Thyroid gland (tissue), 4 donors: ENCODE data around the gene PLAC9. TPM values are rescaled to one million over a fixed set of nuclear protein-coding genes. Genes with fewer than 3 reads are reported as not detected.
A peak's percentile ranks its signal among the peaks of the same experiment; 100 is the strongest.
"Not testable (repeated sequence)": the region's sequence is repeated elsewhere in the genome, so short reads cannot be mapped to it uniquely, and the experiment has no call there.

ENCODE experiments used
- DNase-seq, 2 donors: peaks; one replicate each; pipeline ENCODE4 v3.0.0-alpha.2; 2019
- H3K27ac ChIP-seq, 3 donors: fragments of 200-600 bp; sonication (generic); 1 replicate in 2 of 3; 2 replicates in 1 of 3; pipeline ENCODE4 v1.5.1; 2016 to 2019; ENCODE audit warnings: mild to moderate bottlenecking in 1 of 3, moderate library complexity in 1 of 3
- H3K27me3 ChIP-seq: fragments of 200-600 bp; sonication (generic); one replicate; pipeline ENCODE4 v1.5.1; 2019
- H3K36me3 ChIP-seq, 2 donors: fragments of 200-600 bp; sonication (generic); one replicate each; pipeline ENCODE4 v1.5.1; 2016 to 2019
- H3K4me1 ChIP-seq, 2 donors: fragments of 200-600 bp; sonication (generic); one replicate each; pipeline ENCODE4 v1.5.1; 2017 to 2019
- H3K4me3 ChIP-seq, 3 donors: fragments of 200-600 bp; sonication (generic); replicated peaks in 1 of 3; 1 replicate in 2 of 3; 2 replicates in 1 of 3; pipeline ENCODE4 v1.5.1; 2016; ENCODE audit warnings: mild to moderate bottlenecking in 1 of 3
- H3K9me3 ChIP-seq: fragments of 200-600 bp; sonication (generic); one replicate; pipeline ENCODE4 v1.5.1; 2017
- CTCF ChIP-seq, 6 experiments: fragments of 200-600 bp in 3 of 6; fragments of 450-650 bp in 3 of 6; sonication (generic) in 3 of 6; IDR thresholded peaks; one replicate each; pipeline ENCODE4 v1.5.1; 2016 to 2019; ENCODE audit warnings: antibody characterized with exemption in 6 of 6, mild to moderate bottlenecking in 2 of 6, inconsistent platforms in 1 of 6, moderate library complexity in 1 of 6
- POLR2A ChIP-seq, 2 donors: fragments of 450-650 bp; IDR thresholded peaks; one replicate each; pipeline ENCODE4 v1.6.1; 2017; ENCODE audit warnings: antibody characterized with exemption in 2 of 2, mild to moderate bottlenecking in 2 of 2, moderate library complexity in 1 of 2
- WGBS, 2 donors: methylation state at CpG; one replicate each; pipeline ENCODE4 v1.1.5; 2017; 5-methylcytosine and 5-hydroxymethylcytosine counted together
- intact Hi-C: fragments of 100-400 bp; cut with DNase I; formaldehyde crosslinking; loops from one replicate; pipeline ENCODE4 v1.15.1; 2023
- total RNA-seq, 4 donors: library from RNA; depleted of rRNA; stranded (reverse); fragments of >200 nt; gene quantifications; one replicate each; pipeline ENCODE4 v1.2.3, GENCODE V29; 2016

PLAC9 gene
- total RNA-seq, 4 donors from 2014 or later: 5.5 to 65.6 (median 33.6) TPM

DNA sequence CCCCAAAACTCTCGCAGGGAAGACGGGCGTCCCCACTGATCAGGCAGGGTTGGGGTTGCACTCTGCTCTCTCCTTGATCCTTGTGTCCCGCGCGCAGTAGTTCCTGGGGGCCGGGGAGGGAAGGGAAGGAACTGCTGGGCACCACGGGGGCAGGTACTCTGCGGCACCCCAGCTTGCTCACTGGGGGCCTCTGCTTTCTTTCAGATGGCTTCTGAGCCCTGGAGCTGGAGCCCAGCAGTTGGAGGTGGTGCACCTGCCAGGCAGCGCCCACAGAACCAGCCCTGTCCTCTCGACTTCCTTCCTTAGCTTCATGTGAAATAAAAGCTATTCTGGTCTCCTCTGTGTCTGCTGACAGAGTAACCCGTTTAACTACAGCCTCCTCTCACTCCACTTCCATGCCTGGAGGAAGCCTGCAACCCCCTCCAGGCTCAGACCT is 12.2 kb downstream of the PLAC9 start:
- intact Hi-C loops: loop anchor here (5.0 to 10.0 kb wide), 2 partner anchors 78 to 770 kb away; no protein-coding TSS in a partner anchor
- 20 to 23% methylated on average over 8 to 10 of the region's 12 CpGs for WGBS, 2 donors
- Histone ChIP-seq H3K4me1 (peaks cover 10 to 12% of the 10 kb centered on the region in 2 donors), H3K36me3 (no peaks in the 10 kb centered on the region), H3K27ac (peak overlapping the region in 1 of 3 donors; percentile 15), H3K4me3 (no peak overlapping the region), H3K27me3 (no peaks in the 10 kb centered on the region), H3K9me3 (no peaks in the 10 kb centered on the region)
- no peak for TF ChIP-seq CTCF (IDR thresholded peaks at IDR 0.05)
- TF ChIP-seq POLR2A (IDR thresholded peaks at IDR 0.05): no peak
- no peak for DNase-seq

DNA sequence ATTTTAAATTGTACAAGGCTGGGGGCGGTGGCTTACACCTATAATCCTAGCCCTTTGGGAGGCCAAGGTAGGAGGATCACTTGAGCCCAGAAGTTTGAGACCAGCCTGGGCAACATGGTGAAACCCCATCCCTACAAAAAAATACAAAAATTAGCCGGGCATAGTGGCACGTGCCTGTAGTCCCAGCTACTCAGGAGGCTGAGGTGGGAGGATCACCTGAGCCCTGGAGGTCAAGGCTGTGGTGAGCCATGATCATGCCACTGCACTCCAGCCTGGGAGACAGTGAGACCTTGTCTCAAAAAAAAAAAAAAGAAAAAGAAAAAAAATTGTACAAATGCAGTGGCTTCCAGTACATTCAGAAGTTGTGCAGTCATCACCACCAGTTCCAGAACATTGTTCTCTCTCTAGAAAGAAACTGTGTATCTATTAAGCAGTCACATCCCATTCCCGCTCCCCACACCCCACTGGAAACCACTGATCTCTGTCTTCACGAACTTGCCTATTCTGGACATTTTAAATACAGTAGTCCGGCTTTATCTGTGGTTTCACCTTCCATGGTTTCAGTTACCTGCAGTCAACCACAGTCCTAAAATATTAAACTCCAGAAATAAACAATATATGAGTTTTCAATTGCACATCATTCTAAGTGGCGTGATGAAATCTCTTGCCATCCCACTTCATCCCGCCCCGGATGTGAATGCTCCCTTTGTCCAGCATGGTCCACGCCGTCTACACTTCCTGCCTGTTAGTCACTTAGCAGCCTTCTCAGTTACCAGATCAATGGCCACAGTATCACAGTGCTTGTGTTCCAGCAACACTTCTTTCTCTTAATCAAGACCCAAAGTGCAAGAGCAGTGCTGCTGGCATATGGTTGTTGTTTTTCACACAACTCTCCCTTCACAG is 13.1 kb downstream of the PLAC9 start:
- intact Hi-C loops: loop anchor here (10.0 kb wide), 1 partner anchor 771 kb away; no protein-coding TSS in a partner anchor

DNA sequence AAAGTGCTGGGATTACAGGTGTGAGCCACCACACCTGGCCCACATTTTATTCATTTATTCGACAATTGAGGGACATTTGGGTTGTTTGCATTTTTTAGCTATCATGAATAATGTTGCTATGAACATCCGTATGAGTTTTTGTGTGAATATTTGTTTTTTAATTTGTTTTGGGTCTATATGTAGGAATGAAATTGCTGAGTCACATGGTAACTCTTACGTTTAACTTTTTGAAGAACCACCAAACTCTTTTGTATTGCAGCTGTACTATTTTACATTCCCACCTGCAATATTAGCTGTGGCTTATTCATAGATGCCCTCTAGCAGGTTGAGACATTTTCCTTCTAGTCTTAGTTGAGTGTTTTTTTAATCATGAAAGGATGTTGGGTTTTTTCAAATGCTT is 14.4 kb downstream of the PLAC9 start:
- intact Hi-C loops: loop anchor here (10.0 kb wide), 1 partner anchor 772 kb away; no protein-coding TSS in a partner anchor
- 80 to 89% methylated on average over 3 of the region's 3 CpGs for WGBS, 2 donors
- H3K4me3 ChIP-seq: no peak overlapping the region
- H3K27ac ChIP-seq: no peak overlapping the region
- TF ChIP-seq CTCF (IDR thresholded peaks at IDR 0.05): no peak
- no peak for TF ChIP-seq POLR2A (IDR thresholded peaks at IDR 0.05)
- H3K4me1 ChIP-seq: peaks cover 10 to 12% of the 10 kb centered on the region in 2 donors
- no peak for DNase-seq
- H3K36me3 ChIP-seq: peaks cover 0 to 3% of the 10 kb centered on the region in 2 donors
- H3K27me3 ChIP-seq: no peaks in the 10 kb centered on the region
- no peaks in the 10 kb centered on the region for H3K9me3 ChIP-seq

More for the DNA sequence above, 13.1 kb downstream of the PLAC9 start:
- not testable (repeated sequence) for H3K4me3 ChIP-seq, H3K36me3 ChIP-seq, DNase-seq, H3K9me3 ChIP-seq, H3K27me3 ChIP-seq, H3K27ac ChIP-seq
- 76 to 77% methylated on average over 11 of the region's 11 CpGs for WGBS, 2 donors
- H3K4me1 ChIP-seq: peaks cover 10 to 12% of the 10 kb centered on the region in 2 donors

DNA sequence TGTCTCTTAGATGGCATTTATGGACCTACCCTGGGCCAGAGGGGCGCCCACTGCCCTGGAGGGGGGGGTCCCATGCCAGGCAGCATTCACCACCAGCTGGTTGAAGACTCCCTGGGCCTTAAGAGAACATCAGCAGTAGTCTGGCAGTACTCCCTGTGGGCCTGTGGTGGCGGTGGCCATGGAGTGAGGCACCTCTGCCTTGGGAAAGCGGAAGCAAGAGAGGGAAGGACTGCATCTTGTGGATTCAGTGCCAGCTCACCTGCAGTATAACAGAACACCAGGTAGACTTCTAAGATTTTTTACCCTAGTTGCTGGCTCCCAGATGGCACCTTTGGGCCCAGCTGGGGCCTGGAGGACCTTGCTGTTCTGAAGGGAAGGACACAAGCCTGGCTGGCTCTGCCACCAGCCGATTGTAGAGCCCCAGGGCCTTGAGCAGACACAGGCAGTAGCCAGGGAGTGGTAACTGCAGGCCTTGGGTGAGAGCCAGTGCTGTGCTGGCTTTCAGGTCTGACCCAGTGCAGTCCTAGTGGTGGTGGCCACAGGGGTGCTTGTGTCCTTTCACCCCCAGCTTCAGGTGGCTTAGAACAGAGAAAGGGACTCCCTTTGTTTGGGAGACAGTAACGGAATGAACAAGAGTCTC is 15.8 kb downstream of the PLAC9 start:
- 77 to 100% methylated on average over 3 to 4 of the region's 5 CpGs for WGBS, 2 donors
- no peak overlapping the region for H3K27ac ChIP-seq
- H3K4me3 ChIP-seq: no peak overlapping the region
- H3K4me1 ChIP-seq: peaks cover 10 to 12% of the 10 kb centered on the region in 2 donors
- no peak for DNase-seq
- no peaks in the 10 kb centered on the region for H3K27me3 ChIP-seq
- peaks cover 0 to 3% of the 10 kb centered on the region in 2 donors for H3K36me3 ChIP-seq
- TF ChIP-seq POLR2A (IDR thresholded peaks at IDR 0.05) (no peak), CTCF (IDR thresholded peaks at IDR 0.05) (no peak)
- H3K9me3 ChIP-seq: no peaks in the 10 kb centered on the region
- intact Hi-C loops: loop anchor here (10.0 kb wide), 1 partner anchor 773 kb away; no protein-coding TSS in a partner anchor

DNA sequence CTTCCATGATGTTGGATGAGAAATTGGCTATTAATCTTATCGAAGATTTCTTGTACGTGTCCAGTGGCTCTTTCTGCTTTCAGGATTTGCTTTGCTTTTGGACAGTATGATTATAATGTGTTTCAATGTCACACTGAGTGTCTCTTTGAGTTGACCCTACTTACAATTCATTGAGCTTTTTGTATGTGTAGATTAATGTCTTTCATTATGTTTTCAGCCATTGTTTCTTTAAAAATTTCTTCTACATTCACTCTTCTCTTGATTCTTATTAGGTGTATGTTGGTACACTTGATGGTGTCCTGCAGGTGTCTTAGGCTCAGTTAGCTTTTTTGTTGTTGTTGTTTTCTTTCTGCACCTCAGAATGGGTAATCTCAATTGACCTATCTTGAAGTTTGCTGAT is 16.6 kb downstream of the PLAC9 start:
- Histone ChIP-seq H3K4me3 (no peak overlapping the region), H3K9me3 (no peaks in the 10 kb centered on the region), H3K4me1 (peaks cover 6 to 9% of the 10 kb centered on the region in 2 donors), H3K27me3 (no peaks in the 10 kb centered on the region), H3K27ac (no peak overlapping the region), H3K36me3 (peaks cover 0 to 3% of the 10 kb centered on the region in 2 donors)
- no peak for DNase-seq
- intact Hi-C loops: loop anchor here (10.0 kb wide), 1 partner anchor 774 kb away; no protein-coding TSS in a partner anchor
- TF ChIP-seq CTCF (IDR thresholded peaks at IDR 0.05) (no peak), POLR2A (IDR thresholded peaks at IDR 0.05) (no peak)
- 98 to 99% methylated on average over 2 of the region's 2 CpGs for WGBS, 2 donors
